DND-41 (cell line): ENCODE data around the gene GALNTL6.

Source experiments
- EZH2 ChIP-seq: IDR thresholded peaks from 3 replicates; pipeline ENCODE4 v1.6.1; 2012; ENCODE audit warnings: borderline replicate concordance, low read depth, mild to moderate bottlenecking, moderate library complexity, low read length, inconsistent platforms; ENCODE audit not compliant: severe bottlenecking
- TF ChIP-seq, protein P1 (sequence below): IDR thresholded peaks from 2 replicates; pipeline ENCODE4 v1.5.1; 2012; ENCODE audit warnings: borderline replicate concordance, low read length, moderate library complexity, mild to moderate bottlenecking; ENCODE audit not compliant: poor library complexity, severe bottlenecking; ENCODE audit errors: extremely low read depth

DNA sequence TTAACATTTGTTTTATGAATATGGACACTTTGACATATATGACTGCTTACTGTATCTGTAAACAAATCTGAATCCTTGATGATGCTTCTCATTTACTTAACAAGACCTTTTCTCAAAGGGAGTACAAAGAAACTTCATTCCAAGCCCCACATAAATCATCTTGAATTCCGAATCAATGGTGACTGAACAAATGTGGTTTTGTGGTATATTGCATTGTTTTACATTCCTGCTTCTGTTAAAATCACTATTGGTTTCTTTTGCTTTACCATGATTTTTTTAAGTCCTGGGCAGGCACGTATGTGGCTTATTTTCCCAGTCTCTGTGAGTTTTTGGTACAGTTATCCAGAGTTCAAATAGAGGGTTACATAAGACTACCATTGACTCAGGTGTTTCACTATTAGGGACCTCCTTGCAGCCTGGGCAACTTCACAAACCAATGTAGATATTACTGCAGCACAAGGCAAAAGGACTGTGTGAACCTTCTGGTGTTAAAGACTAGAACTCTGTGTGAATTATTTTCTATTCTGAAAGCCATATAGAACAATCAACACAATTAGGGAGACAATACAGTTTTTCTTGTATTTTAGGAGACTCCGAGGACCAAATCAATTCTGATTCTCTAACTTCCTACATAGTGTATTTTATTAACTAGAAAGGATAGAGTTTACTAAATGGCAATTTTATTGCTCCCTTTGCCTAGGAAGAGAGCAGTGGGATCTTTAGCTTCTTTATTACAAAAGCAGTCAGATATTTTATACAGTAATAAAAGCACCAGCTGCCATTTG is 196.4 kb downstream of the GALNTL6 start:
- TF ChIP-seq, protein P1, sequence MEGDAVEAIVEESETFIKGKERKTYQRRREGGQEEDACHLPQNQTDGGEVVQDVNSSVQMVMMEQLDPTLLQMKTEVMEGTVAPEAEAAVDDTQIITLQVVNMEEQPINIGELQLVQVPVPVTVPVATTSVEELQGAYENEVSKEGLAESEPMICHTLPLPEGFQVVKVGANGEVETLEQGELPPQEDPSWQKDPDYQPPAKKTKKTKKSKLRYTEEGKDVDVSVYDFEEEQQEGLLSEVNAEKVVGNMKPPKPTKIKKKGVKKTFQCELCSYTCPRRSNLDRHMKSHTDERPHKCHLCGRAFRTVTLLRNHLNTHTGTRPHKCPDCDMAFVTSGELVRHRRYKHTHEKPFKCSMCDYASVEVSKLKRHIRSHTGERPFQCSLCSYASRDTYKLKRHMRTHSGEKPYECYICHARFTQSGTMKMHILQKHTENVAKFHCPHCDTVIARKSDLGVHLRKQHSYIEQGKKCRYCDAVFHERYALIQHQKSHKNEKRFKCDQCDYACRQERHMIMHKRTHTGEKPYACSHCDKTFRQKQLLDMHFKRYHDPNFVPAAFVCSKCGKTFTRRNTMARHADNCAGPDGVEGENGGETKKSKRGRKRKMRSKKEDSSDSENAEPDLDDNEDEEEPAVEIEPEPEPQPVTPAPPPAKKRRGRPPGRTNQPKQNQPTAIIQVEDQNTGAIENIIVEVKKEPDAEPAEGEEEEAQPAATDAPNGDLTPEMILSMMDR: no peak
- TF ChIP-seq EZH2: no peak
